Activated naive CD4-positive, alpha-beta T cell treated with anti-CD3 and anti-CD28 coated beads, Interleukin-2, amount 10 ng/mL, durations not matched to agents 5 hours and 36 hours (primary cell): Measurements from ENCODE around the gene CARMIL1. TPM values are rescaled to one million over a fixed set of nuclear protein-coding genes. Genes with fewer than 3 reads are reported as not detected.

Experiments used
- total RNA-seq, 2 experiments: library from RNA; stranded (reverse); gene quantifications; one replicate each; pipeline ENCODE4 v1.2.3, GENCODE V29; 2021

CARMIL1 gene
- total RNA-seq, result 1 to 10 TPM; 3.4 to 3.6 TPM

GRCh38 chr6:25278914-25279747, at the start of gene CARMIL1:
Gene CARMIL1 (plus strand): TSS chr6:25279374. CDS start chr6:25279796, 422 bp downstream.

GRCh38 chr6:25652007-25652515, 372.9 kb downstream of the CARMIL1 start, which contains the start of gene SCGN:
Gene SCGN (plus strand): TSS chr6:25652215. CDS start chr6:25652404, 189 bp downstream.

